Sigmoid colon (tissue), 7 donors: Measurements from ENCODE around the gene MYO9A. TPM values are rescaled to one million over a fixed set of nuclear protein-coding genes. Genes with fewer than 3 reads are reported as not detected.

Source experiments
- DNase-seq: peaks from one replicate; pipeline ENCODE4 v3.0.0-alpha.2; 2019
- H3K27ac ChIP-seq, 4 donors: fragments of 200-600 bp; sonication (generic); one replicate each; pipeline ENCODE4 v1.5.1; 2016 to 2019; ENCODE audit warnings: mild to moderate bottlenecking in 1 of 4
- H3K27me3 ChIP-seq, 3 donors: fragments of 200-600 bp; sonication (generic); one replicate each; pipeline ENCODE4 v1.5.1; 2019; ENCODE audit warnings: mild to moderate bottlenecking in 1 of 3
- H3K36me3 ChIP-seq, 4 donors: fragments of 200-600 bp; sonication (generic); one replicate each; pipeline ENCODE4 v1.5.1; 2016 to 2019
- H3K4me1 ChIP-seq, 4 donors: fragments of 200-600 bp; sonication (generic); one replicate each; pipeline ENCODE4 v1.5.1; 2017 to 2019
- H3K4me3 ChIP-seq, 4 donors: fragments of 200-600 bp; sonication (generic); one replicate each; pipeline ENCODE4 v1.5.1; 2017 to 2019; ENCODE audit warnings: mild to moderate bottlenecking in 2 of 4, moderate library complexity in 1 of 4
- H3K9me3 ChIP-seq, 4 donors: fragments of 200-600 bp in 3 of 4; sonication (generic) in 3 of 4; one replicate each; pipeline versions ENCODE4 v1.5.1 to v1.6.1; 2013 to 2019
- CTCF ChIP-seq, 4 experiments: fragments of 450-650 bp in 3 of 4; fragments of 200-600 bp in 1 of 4; IDR thresholded peaks; one replicate each; pipeline ENCODE4 v1.5.1; 2016 to 2019; ENCODE audit warnings: antibody characterized with exemption in 4 of 4, mild to moderate bottlenecking in 3 of 4, moderate library complexity in 2 of 4
- EP300 ChIP-seq, 4 donors: sonication (generic); formaldehyde crosslinking; IDR thresholded peaks; one replicate each; pipeline ENCODE4 v1.6.1; 2017; ENCODE audit warnings: antibody characterized with exemption in 4 of 4
- POLR2A ChIP-seq, 2 donors: fragments of 450-650 bp; IDR thresholded peaks; one replicate each; pipeline ENCODE4 v1.6.1; 2016; ENCODE audit warnings: antibody characterized with exemption in 2 of 2, mild to moderate bottlenecking in 2 of 2, moderate library complexity in 2 of 2
- POLR2AphosphoS5 ChIP-seq, 4 donors: sonication (generic); formaldehyde crosslinking; IDR thresholded peaks; one replicate each; pipeline ENCODE4 v1.6.1; 2017; ENCODE audit warnings: antibody characterized with exemption in 4 of 4
- WGBS, 2 donors: extraction: QIAGEN DNeasy Blood & Tissue Kit; methylation state at CpG; one replicate each; pipeline ENCODE4 v1.1.7; 2013; 5-methylcytosine and 5-hydroxymethylcytosine counted together
- intact Hi-C: fragments of 100-400 bp; cut with DNase I; formaldehyde crosslinking; loops from one replicate; pipeline ENCODE4 v1.15.1; 2023
- polyA plus RNA-seq, 3 donors: library from polyadenylated mRNA; stranded (reverse); fragments of 200-250 nt; gene quantifications; one replicate each; pipeline ENCODE4 v1.2.3, GENCODE V29; 2013
- total RNA-seq, 4 donors: library from RNA; depleted of rRNA; stranded (reverse); fragments of >200 nt; gene quantifications; one replicate each; pipeline ENCODE4 v1.1.0, GENCODE V29; 2016
- donor health status: healthy with polysubstance abuse.
- donor health status: Bipolar disorder and iron deficiency.
- donor health status: healthy.

The MYO9A gene
- total and polyA plus RNA-seq, 7 donors: 3.0 to 80.0 (median 55.8) TPM

GRCh38 chr15:72131922-72132321, 14.0 kb upstream of the MYO9A start:
- intact Hi-C loops: no loop called here
- no peak for TF ChIP-seq POLR2AphosphoS5 (IDR thresholded peaks at IDR 0.05)
- no peak for TF ChIP-seq CTCF (IDR thresholded peaks at IDR 0.05)
- TF ChIP-seq POLR2A (IDR thresholded peaks at IDR 0.05): no peak

GRCh38 chr15:72130272-72130671, 12.3 kb upstream of the MYO9A start:
- H3K4me3 ChIP-seq: no peak overlapping the region
- intact Hi-C loops: no loop called here
- WGBS, 2 donors: 71 to 92% methylated on average over 4 of the region's 4 CpGs
- no peak for DNase-seq
- H3K27ac ChIP-seq: no peak overlapping the region
- no peaks in the 10 kb centered on the region for H3K4me1 ChIP-seq
- TF ChIP-seq CTCF (IDR thresholded peaks at IDR 0.05) (no peak), POLR2A (IDR thresholded peaks at IDR 0.05) (no peak), EP300 (IDR thresholded peaks at IDR 0.05) (no peak), POLR2AphosphoS5 (IDR thresholded peaks at IDR 0.05) (no peak)
- H3K36me3 ChIP-seq: no peaks in the 10 kb centered on the region
- no peaks in the 10 kb centered on the region for H3K9me3 ChIP-seq
- no peaks in the 10 kb centered on the region for H3K27me3 ChIP-seq

More at GRCh38 chr15:72131922-72132321, 14.0 kb upstream of the MYO9A start:
- WGBS, 2 donors: 68 to 75% methylated on average over 3 of the region's 3 CpGs
- Histone ChIP-seq H3K27ac (no peak overlapping the region), H3K4me1 (peaks cover 0 to 10% (median 0%) of the 10 kb centered on the region in 4 donors), H3K27me3 (no peaks in the 10 kb centered on the region), H3K9me3 (no peaks in the 10 kb centered on the region), H3K36me3 (no peaks in the 10 kb centered on the region), H3K4me3 (no peak overlapping the region)
- no peak for DNase-seq

GRCh38 chr15:72128359-72128758, 10.4 kb upstream of the MYO9A start:
- no peaks in the 10 kb centered on the region for H3K9me3 ChIP-seq
- H3K4me1 ChIP-seq: no peaks in the 10 kb centered on the region
- H3K4me3 ChIP-seq: no peak overlapping the region
- no peak overlapping the region for H3K27ac ChIP-seq
- TF ChIP-seq CTCF (IDR thresholded peaks at IDR 0.05) (no peak), POLR2AphosphoS5 (IDR thresholded peaks at IDR 0.05) (no peak), EP300 (IDR thresholded peaks at IDR 0.05) (no peak), POLR2A (IDR thresholded peaks at IDR 0.05) (no peak)
- DNase-seq: no peak
- intact Hi-C loops: no loop called here
- H3K27me3 ChIP-seq: no peaks in the 10 kb centered on the region
- no peaks in the 10 kb centered on the region for H3K36me3 ChIP-seq

- Histone ChIP-seq H3K4me3 (no peak overlapping the region), H3K9me3 (no peaks in the 10 kb centered on the region), H3K4me1 (no peaks in the 10 kb centered on the region), H3K27ac (no peak overlapping the region), H3K27me3 (no peaks in the 10 kb centered on the region), H3K36me3 (no peaks in the 10 kb centered on the region)
- TF ChIP-seq POLR2AphosphoS5 (IDR thresholded peaks at IDR 0.05): no peak
- no peak for TF ChIP-seq POLR2A (IDR thresholded peaks at IDR 0.05)
- no peak for TF ChIP-seq CTCF (IDR thresholded peaks at IDR 0.05)
- TF ChIP-seq EP300 (IDR thresholded peaks at IDR 0.05): no peak
- 74% methylated on average over 2 of the region's 2 CpGs for WGBS, 2 donors
- no peak for DNase-seq
- intact Hi-C loops: no loop called here
These were observed 9.9 kb upstream of the MYO9A start for GRCh38 chr15:72127724-72128322.

- DNase-seq: no peak
- Histone ChIP-seq H3K36me3 (no peaks in the 10 kb centered on the region), H3K4me1 (peaks cover 0 to 5% (median under 1%) of the 10 kb centered on the region in 4 donors), H3K27ac (no peak overlapping the region), H3K9me3 (no peaks in the 10 kb centered on the region), H3K4me3 (no peak overlapping the region), H3K27me3 (no peaks in the 10 kb centered on the region)
- intact Hi-C loops: no loop called here
- 7 to 16% methylated on average over 1 of the region's 1 CpG for WGBS, 2 donors
- TF ChIP-seq POLR2AphosphoS5 (IDR thresholded peaks at IDR 0.05) (no peak), POLR2A (IDR thresholded peaks at IDR 0.05) (no peak), CTCF (IDR thresholded peaks at IDR 0.05) (no peak), EP300 (IDR thresholded peaks at IDR 0.05) (no peak)
These were observed 6.3 kb upstream of the MYO9A start for GRCh38 chr15:72124218-72124617.
